CD4-positive, alpha-beta T cell treated with Interleukin-12 subunit alpha and Interleukin-12 subunit beta, for 1 hour (primary cell): ENCODE measurements around the gene SPAG6.

Source experiments
- DNase-seq: peaks from one replicate; pipeline ENCODE4 v3.0.0-alpha.2; 2020

Gene SPAG6

DNA sequence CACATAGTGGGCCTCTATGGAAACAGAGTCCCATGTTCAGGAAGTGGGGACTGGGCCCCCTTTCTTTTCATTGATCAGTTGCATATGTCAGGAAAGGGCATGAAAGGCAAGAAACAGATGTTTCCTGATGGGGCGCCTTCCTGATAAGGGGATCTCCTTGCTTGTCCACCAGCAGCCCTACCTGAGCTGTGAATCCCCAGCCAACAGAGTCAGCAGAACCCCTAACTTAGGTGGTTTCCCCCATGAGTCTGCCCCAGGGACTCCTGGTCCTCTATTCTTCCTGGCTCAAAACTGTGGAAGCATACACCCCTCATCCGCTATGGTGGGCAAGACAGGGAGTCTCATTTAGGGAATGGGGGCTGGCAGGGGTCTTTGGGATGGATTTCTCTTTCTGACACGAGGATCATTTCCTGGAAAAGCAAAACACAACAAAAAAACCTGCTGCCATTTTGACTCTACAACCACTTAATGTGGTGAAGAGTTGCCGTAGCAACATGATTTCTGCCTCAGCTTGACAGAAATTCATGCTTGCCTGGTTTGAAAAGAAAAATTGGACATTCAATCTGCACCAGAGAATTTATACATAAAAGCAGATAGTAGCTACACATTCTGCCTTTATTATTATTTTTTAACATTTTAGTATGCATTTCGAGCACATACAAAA, 119.8 kb downstream of the SPAG6 start:
- DNase-seq = no peak

DNA sequence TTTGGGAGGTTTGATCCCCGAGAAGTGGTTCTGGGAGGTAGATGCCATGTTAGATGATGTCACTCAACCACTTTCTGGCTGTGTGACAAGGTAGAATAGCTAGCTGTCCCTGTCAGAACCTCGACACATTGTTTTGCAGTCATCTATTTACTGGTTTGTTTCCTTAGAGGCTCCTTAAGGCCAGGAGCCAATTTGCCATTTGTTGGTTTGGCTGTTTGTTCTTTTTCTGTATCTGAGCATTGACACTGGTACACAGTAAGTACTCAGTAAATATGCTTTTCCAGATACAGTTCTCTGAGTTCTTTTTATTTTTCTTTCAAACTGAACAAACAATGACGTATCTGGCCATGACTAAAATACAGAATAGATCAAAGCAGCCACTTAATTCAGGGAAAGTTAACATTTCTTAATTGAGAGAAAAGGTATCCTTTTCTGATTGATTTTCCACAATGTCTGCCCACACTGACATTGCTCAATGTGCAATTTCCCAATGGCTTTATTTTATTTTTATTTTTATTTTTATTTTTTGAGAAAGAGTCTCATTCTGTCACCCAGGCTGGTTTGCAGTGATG, 121.6 kb downstream of the SPAG6 start:
- no peak for DNase-seq
